Activated CD4-positive, alpha-beta T cell treated with anti-CD3 and anti-CD28 coated beads, Interleukin-2, Interleukin-6, amounts not matched to agents 100 ng/mL and 50 ng/mL, durations not matched to agents 16 hours and 8 hours (primary cell): Measurements from ENCODE around the gene CARNS1.

Experiments
- DNase-seq: peaks from one replicate; pipeline ENCODE4 v3.0.0-alpha.2; 2020

Gene CARNS1

DNA sequence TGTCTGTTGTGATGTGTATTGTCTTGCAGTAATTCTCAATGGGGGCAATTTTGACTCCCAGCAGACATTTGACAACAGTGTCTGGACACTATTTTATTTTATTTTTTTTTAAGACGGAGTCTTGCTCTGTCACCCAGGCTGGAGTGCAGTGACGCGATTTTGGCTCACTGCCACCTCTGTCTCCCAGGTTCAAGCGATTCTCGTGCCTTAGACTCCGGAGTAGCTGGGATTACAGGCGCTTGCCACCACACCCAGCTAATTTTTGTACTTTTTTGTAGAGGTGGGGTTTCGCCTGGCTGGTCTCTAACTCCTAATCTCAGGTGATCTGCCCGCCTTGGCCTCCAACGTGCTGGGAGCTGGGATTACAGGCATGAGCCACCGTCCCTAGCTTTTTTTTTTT is 14.2 kb downstream of the CARNS1 start:
- no peak for DNase-seq

DNA sequence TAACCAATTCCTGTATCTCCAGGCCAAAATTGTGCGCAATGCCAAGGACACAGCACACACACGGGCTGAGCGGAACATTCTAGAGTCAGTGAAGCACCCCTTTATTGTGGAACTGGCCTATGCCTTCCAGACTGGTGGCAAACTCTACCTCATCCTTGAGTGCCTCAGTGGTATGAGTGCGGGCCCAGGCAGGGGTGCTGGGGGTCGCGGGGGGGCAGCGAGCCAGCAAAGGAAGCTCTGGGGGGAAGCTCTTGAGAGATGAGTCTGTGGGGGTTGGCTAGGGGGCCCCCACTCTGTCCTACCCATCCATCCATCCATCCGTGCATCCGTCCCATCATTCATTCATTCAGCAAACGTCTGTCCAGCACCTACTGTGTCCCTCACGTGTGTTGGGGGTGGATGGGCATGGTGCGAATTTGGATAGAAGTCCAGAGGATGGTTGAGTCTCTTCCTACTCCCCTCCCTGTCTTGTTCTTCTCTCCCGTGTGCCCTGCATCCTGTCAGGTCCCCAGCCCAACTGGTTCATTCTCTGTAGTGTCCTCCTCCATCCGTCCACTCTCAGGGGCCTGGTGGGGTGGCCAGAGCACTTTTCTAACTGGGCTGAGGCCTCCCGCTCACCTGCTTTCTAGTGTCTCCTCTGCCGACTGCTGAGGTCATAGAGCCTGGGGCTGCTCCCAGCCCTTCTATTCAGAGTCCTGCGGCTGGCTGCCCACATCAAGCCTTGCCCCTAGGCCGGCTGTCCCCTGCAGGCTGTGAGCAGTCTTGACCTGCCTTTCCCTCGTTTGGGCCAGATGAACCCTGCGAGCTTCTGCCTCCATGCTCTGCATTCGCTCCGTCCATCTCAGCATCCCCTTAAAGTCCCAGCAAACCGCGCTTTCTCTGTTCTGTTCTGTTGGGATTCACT is 16.1 kb downstream of the CARNS1 start:
- DNase-seq, result no peak

DNA sequence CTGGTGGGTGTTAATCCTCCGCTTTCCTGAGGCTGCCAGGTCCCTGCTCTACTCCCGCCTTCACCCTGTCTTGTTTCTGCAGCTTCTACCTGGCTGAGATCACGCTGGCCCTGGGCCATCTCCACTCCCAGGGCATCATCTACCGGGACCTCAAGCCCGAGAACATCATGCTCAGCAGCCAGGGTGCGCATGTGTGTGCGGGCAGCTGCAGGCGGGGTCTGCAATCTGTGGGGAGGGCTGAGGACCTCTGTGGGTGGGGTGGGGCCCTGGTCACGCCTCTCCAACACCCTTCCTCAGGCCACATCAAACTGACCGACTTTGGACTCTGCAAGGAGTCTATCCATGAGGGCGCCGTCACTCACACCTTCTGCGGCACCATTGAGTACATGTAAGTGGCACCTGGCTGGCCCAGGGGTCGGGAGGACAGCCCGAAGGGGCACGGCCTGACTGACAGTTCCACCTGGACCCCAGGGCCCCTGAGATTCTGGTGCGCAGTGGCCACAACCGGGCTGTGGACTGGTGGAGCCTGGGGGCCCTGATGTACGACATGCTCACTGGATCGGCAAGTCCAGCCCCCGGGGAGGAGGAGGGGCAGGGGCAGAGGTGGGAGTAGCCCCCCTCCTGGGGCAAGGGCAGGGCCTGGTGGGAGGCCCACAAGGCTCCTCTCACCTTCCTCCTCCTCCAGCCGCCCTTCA is 17.3 kb downstream of the CARNS1 start:
- no peak for DNase-seq

DNA sequence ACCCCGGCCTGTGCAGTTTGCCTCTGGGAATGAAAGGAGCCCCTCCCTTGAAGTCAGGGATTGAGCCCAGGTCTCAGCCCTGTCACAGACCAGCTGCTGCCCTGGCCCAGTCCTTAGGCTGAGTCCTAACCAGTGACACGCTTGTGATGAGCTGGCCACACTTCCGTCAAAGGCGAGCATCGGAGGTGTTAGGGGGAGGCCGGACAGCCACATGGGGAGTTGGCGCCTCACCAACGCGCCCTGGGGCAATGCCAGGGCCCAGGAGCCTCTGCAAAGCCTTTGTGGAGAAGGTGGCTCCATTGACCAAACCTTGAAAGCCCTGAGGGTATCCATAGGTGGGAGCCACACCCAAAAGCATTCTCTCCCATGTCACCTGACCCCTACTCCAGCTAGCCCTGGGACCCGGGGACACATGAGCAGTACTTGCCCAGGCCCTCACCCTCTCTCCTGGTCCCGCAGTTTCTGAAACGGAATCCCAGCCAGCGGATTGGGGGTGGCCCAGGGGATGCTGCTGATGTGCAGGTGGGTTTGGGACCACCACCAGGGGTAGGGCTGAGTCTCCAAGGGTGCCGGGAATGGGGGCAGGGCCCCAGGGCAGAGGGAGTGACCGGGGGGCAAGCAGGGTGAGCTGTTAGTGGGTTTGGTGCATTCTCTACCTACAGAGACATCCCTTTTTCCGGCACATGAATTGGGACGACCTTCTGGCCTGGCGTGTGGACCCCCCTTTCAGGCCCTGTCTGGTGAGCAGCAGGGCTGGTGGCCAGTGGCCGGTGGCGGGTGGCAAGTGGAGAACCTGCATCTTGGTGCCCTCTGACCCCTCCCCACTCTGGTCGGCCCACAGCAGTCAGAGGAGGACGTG is 18.3 kb downstream of the CARNS1 start:
- peak; percentile 38 for DNase-seq

DNA sequence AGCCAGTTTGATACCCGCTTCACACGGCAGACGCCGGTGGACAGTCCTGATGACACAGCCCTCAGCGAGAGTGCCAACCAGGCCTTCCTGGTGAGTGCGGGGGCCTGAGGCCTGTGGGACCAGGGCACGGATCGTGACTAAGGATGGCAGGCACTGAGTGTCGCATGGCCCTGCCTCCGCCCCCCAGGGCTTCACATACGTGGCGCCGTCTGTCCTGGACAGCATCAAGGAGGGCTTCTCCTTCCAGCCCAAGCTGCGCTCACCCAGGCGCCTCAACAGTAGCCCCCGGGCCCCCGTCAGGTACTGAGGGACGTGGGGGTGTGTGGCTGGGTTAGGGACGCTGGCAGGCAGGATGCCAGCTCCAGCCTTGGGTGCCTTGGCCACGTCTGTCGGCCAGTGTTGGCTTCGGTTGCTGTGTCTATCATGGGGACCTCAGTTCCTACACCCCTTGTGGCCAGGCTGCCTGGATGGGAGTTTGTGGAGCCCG is 19.0 kb downstream of the CARNS1 start:
- peak; percentile 55 for DNase-seq

DNA sequence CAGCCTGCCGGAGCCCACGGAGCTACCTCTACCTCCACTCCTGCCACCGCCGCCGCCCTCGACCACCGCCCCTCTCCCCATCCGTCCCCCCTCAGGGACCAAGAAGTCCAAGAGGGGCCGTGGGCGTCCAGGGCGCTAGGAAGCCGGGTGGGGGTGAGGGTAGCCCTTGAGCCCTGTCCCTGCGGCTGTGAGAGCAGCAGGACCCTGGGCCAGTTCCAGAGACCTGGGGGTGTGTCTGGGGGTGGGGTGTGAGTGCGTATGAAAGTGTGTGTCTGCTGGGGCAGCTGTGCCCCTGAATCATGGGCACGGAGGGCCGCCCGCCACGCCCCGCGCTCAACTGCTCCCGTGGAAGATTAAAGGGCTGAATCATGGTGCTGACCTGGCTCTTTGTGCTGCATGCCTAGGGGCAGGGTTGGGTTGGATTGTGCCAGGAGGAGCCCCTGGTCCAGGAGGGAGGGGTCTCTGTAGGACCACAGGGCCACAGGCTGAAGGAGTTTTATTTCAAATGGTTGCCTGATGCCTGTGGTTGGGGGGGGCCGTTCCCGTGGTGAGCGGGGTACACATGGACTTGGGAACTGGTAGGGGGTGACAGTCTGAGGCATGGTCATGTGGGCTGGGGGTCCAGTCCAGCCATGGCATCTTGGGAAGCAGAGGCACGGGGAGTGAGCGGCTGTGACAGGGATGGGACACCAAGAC is 19.7 kb downstream of the CARNS1 start:
- DNase-seq, result peak; percentile 47

DNA sequence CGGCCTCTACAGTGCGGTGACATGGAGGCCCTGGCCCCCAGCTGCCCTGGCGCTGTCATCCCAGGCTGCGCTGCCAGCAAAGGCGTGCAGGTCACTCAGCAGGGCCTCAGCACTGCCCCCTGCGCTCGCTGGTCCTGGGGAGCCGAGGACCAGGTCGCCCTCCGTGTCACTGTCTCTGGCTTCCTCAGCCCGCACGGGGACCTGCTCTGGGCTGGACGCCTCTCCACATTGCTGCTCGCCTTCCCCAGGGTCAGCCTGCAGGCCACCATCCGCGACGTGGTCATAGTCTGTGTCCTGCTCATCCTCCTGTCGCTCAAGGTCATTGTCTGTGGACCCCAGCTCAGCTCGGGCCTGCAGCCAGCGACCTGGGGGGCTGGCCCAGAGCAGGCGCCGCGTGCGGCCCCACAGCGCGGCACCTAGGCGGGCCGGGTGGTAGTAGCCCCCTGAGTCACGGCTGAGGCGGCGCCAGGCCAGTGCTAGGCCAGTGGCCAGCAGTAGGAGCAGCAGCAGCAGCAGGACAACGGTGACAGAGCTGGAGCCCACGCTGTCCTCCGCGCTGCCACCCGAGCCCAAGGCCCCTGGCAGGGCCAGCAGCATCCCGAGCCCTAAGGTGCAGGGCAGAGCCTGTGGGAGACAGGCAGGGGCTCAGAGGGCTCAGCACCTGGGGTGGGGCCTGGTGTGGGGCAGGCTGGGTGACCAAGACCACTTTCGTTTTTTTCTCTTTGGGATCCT is 20.4 kb downstream of the CARNS1 start:
- DNase-seq, result no peak

DNA sequence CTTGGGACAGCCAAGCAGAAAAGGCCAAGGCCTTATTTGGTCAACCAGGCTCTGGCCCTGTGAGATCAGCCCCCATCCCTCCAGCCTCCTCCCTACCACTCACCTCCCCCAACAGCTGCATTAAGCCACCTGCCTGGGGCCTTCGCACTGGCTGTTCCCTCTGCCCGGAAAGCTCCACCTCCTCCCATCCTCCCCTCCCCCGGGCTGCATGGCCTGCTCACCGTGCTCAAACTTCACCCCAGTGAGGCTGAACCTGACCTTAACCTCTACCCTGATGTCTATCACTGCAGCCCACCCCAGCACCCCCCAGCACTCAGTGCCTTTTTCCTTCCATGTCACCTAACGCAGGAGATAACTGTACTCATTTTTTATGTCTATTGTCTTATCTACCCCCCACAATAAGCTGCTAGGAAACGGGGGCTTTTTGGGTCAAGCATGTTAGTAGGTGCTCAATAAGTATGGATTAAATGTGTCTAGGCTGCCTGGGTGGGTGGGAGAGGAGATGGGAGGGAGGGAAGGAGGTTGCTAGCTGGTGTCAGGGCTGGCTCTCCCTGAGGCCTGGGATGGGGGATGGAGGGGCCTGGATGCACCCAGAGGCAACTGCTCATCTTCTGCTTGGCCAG is 21.1 kb downstream of the CARNS1 start:
- DNase-seq, result peak; percentile 91

DNA sequence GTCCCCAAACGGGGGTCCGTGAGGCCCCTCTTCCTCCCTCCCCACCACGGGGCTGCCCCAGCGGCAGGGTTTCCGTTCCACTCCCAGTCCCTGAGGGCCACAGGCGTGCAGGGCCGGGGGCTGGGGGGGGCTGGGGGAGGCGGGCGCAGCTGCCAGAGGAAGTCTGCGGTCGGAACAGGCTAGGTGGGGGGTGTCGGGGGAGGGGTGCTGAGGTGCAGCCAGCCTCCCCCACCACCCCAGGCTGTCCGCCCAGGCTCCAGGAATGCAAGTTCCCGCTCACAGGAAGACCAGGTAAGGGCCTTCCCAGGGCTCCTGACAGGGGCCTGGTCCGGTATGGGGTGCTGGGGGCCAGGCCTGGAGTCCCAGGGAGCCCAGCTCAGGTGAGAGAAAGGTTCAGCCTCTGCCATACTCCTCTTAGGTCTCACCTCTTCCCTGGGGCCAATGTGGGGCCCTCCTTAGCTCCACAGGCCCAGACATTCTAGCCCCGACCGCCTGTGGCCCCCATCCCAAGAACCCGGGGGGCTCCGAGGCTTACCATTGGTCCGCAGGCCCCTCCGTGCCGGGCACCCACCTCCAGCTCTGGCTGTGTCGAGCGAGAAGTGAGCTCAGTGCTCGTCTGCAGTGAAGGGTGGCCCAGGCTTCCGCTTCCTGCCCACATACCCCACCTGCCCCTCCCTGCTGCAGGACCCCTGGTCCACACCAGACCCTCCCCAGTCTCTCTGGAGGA is 21.8 kb downstream of the CARNS1 start, which contains the start of gene PTPRCAP:
Gene PTPRCAP, minus strand, starts transcription at position 601 of the 727 bp plus-strand sequence. Its CDS starts 63 bp downstream, at position 538.
- peak; percentile 84 for DNase-seq

DNA sequence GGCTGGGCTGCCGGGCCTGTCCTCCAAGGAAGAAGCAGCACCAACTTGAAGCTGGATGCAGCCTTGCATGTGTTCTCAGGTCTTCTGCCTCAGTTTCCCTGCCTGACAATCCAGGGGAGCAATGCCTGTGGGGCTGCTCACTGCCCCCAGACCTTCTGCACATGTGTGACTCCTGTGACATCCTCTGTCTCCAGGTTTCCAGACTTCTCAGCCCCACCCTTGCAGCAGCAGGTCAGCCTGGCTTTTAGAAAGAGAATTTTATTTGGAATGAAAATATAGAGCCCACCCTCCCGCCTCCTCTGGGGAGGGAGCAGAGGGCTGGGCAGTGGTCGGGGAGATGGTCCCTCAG is 22.3 kb downstream of the CARNS1 start:
- DNase-seq, result no peak

DNA sequence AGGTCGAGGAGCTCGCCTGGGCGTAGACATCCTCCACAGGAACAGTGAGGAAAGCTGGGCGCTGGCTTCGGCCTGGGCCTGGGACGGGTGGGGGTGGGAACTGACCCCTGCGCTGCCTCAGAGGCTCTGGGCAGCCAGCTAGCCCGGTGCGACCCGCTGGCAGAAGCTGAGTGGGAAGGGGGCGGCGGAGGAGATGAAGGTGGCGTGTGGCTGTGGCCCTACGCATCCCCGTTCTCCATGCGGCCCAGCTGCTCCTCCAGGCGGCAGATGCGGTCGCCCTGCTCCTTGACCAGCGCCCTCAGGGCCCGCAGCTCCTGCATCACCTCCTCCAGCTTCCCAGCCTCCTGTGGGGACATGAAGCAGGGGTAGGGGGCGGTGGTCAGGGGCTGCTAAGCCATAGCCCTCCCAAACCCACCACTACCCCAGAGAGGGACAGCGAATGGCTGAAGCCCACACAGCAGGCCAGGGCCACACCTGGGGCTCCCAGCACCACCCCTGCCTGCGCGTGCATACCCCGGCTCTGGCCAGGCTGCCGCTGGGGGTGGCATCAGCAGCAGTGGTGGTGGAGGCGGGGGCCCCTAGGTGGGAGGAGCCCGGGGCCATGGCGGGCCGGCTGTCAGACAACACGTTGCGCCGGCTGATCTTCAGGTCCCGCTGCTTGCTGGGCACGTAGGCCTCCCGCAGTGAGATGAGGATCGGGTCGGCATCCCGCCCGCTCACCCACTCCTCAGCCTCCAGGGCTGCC is 22.9 kb downstream of the CARNS1 start:
- peak; percentile 91 for DNase-seq

DNA sequence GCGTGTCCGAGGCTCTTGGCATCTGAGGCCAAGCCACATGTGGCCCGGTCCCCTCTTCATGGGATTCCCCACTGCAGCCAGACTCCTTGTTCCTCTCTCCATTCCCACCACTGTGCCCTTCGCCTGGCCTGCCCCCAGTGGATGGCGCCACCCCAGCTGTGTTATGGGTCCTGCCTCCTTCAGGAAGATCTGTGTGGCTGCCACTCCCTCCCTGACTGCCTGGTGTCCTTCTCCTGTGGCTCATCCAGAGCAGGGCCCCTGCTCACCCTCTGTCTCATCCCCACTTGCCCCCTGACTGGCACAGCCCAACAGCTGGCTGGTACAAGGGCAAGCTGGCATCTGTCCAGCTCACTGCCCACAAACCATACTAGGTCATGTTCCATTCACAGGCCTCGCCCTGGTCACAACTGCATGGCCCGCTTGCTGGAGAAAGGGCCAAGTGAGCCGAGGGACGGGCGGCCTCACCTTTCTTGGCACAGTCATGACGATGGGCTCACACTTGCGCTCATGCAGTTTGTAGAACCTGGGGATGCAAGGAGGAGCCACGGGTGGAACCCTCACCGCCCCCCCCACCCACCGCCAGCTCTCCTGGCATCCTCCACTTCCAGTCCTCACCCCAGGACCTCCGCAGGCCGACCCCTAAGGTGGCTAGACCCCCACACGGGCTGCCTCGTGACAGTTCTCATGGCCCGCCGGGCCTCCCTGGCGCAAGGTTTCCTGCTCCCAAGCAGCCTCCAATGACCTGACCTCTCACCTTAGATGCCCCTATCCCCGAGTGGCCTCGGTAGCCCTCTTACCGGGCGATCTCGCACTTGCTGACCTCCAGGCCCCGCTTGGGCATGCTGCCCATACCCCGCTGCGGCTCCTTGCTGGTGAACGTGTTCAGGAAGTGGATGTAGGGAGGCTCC is 24.1 kb downstream of the CARNS1 start:
- peak; percentile 59 for DNase-seq

DNA sequence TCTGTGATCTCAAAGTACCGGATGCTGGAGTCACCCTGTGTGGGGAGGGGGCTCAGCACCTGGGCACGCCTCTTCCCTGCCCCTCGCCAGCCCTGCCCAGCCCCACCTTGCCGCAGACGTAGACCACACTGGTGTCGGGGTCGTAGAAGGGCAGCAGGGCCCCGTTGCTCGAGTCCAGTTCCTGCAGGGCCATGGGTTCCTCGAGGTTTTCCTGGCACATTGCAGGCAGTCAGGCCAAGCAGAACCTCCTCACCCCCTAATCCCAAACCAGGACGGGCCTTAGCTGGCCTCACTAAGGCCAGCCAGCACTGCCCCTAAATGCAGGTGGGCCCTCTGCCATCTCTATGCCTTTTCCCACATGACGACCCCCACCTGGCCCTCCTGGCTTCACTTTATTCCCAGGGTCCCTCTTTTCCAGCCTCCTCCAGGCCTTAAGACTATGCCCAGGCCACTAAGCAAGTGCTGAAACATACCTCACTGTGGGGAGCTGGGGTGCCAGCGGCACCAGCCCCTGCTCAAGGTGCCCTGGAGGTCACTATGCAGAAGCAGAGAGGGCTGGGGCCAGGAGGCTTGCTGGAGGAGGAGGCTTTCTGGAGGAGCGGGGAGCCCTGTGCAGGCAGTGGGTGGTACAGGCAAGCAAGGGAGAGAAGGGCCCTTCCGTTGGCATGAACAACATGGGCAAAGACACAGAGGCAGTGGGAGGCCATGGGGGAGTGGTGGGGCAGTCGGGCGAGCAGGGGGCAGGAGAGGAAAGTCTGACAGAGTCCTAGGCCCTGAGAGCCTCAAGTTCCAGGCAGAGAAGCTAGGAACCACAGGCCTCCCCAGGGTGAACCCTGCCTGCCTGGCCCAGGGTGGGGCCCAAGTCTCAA is 25.0 kb downstream of the CARNS1 start:
- DNase-seq, result peak; percentile 58

DNA sequence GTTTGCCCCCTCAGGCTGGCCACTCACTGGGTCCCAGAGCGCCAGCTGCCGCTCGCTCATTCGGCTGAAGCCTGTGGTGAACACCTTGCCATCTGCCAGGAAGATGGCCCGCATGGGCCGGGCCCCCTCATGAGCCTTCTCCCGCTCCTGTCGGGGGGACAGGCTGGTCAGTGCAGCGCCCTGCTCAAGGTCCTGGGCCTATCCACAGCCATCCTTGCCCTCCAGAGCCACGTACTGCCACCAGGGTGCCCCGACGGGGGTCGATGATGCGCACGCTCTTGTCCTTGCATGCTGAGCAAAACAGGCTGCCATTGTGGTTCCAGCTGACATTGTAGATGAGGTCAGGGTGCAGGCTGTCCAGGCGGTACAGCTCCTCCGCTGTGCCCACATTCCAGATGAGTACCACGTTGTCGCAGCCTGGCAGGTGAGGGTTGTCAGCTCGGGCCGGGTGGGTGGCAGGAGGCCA is 25.7 kb downstream of the CARNS1 start:
- DNase-seq, result no peak

DNA sequence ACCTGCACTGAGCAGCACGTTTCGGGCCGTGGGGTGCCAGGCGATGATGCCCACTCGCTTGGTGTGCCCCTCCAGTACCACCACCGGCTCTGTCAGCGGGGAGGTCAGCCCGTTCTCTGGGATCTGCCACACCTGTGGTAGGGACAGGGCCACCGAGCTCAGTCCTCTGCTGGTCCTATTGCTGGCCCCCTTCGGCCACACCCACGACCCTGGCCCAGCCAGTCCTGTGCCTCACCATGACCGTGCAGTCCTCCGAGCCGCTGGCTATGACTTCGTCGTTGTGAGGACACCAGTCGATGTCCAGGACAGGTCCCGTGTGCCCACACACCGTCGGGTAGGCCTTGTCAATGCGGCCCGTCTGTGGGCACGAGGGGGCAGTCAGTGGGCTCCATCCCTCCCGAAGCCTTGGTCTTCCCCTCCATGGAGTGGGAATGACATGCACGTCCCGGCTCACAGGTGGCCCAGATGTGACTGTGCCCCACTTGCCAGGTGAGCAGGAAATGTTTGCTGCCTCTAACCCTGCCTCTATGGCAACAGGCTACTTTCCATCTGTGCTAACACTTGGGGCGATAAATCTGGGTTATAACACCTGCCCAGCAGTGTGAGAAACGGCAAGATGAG is 26.4 kb downstream of the CARNS1 start:
- DNase-seq, result no peak

DNA sequence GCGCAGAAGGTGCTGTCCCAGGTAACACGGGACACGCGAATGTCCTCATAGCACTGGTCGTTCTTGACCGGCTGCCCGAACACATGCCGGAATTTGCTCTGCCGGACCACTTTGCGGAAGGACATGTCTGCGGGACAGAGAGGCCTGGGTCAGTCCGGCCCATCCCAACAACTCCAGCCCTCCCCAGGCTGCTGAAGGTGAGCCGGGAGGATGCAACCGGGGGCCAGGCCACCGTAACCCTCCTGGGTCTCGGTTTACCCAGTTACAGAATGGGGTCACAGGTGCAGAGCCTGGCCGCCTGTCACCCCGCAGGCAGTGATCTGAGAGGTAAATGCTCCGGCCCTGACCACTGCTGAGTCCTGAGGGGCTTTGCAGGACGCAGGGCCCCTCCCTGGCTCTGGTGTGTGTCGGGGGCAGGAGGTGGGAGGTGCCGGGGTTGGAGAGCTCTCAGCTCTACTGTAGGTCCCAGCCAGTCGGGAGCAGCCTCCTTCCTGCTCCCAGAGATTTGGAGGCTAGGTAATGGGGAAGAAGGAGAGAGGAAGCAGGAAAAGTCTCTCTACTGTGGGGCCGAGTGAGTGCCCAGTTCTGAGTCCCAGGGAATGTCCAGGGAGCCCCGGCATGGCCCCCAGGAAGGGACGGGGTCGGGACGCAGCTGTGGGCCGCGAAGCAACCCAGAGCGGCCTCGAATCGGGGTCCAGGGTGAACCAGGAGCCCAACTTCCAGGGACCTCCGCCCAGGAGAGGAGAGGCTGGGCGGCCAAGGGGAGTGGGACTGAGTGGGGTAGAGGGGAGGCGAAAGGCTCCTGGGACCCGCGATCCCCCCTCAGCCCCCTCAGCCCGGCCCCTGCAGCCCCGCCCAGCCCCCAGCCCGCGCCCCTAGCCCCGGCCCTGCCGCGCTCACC is 27.3 kb downstream of the CARNS1 start:
- DNase-seq, result no peak
